UCSD-AML1 (cell line): ENCODE results near the gene RBAK.
A peak's percentile ranks its signal among the peaks of the same experiment; 100 is the strongest.
"Not testable (repeated sequence)": the region's sequence is repeated elsewhere in the genome, so short reads cannot be mapped to it uniquely, and the experiment has no call there.

ENCODE experiments used
- DNase-seq: peaks from one replicate; lab custom pipeline; 2025; ENCODE audit not compliant: unreplicated experiment; lab: John Stamatoyannopoulos, UW

RBAK gene

DNA sequence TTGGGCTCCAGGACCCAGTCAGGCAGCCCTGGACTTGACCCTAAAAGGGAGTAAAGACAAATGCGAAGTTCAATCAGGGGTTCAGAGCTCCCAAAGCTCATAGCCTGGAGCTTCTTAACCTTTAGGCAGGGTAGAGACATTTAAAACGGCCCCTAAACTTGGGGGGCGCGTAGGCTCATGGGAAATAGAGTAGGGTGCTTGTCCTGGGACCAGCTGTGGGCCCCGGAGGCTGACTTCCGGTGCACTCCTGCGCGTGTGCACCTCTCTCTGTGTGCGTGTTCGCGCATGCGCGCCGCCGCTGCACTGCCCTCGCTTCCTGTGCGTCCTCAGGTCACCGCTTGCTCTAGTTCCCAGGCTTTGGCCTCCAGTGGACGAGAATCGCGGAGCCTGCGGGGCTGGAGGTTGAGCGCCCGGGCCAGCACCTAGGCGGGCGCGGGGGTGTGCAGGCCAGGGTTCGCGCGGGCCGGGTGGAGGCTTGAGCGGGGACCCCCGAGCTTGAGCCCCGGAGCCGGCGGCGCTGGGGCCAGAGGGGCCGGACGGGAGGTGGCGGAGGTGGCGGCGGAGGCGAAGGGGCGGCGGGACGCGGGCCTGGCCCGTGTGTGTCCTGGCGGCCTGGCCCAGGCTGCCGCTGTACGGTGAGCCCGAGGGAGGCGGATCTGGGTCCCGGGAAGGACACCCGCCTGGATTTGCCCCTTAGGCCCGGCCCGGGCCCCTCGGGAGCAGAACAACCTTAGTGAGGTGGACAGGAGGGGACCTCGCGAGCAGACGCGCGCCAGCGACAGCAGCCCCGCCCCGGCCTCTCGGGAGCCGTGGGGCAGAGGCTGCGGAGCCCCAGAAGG is at the start of gene RBAK:
Gene RBAK (plus strand): TSS at position 303 of the 839 bp plus-strand sequence. CDS start 2,217 bp downstream, outside the sequence.
- peak; percentile 91 for DNase-seq

- DNase-seq = no peak
Measured at GRCh38 chr7:4996696-4997222, 48.9 kb upstream of the RBAK start.

- DNase-seq = no peak
Measured at GRCh38 chr7:4998244-4998643, 47.4 kb upstream of the RBAK start.

GRCh38 chr7:4998910-4999309 is 46.8 kb upstream of the RBAK start:
- no peak for DNase-seq

DNA sequence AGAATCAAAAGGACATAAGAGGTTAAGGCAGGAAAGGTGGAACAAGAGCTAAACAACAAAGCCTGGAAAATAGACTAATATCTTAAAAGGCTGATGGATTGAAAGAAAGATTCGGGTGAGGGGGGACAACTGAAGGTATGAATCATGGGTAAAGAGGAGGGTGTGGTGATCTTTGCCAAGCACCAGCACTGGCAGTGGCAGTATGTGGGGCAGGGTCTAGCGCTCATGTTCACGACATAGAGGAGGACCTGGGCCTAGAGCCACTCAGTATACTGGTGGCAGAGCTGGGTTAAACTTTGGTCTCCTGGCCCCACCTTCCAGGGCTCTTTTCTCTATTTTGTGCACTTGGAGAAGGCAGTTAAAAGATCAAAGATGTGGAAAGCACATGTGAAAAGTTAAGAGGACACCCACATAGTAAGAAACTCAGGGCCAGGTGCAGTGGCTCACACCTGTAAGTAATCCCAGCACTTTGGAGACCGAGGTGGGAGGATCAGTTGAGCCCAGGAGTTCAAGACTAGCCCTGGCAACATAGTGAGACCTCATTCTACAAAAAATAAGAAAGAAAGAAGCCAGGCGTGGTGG is 46.2 kb upstream of the RBAK start:
- no peak for DNase-seq

DNA sequence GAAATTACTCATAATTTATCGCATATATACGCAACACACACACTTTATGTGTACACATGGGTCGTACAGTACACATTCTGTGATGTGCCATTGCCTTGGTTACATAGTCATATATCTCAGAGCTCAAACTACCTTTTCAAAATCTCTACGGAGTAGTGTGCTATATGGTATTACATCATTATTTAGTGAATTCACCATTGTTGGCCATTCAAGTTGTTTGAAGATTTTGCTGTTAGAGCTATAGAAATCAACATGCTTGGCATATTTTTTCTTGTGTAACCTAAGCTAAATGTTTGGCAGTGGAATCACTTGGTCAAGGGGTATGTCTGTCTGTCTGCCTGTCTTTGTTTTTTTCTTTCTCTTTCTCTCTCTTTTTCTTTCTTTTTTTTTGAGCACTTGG is 44.7 kb upstream of the RBAK start:
- DNase-seq = no peak

DNA sequence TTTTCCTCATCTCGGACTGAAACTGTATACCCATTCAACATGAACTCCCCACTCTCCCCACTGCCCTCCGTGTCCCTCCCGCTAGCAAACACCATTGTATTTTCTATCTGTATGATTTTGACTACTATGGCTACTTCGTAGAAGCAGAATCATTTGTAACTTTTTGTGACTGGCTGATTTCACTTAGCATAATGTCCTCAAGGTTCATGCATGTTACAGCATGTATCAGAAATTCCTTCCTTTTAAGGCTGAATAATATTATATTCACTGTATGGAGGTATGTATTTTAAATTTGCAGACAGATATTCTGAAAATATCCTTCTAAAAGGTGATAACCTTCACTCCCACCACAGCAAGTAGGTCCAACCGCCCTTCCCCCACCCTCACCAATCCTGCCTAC is 43.7 kb upstream of the RBAK start:
- no peak for DNase-seq

GRCh38 chr7:5005066-5005465 is 40.6 kb upstream of the RBAK start:
- no peak for DNase-seq

- no peak for DNase-seq
Measured at GRCh38 chr7:5012985-5013384, 32.7 kb upstream of the RBAK start.

DNA sequence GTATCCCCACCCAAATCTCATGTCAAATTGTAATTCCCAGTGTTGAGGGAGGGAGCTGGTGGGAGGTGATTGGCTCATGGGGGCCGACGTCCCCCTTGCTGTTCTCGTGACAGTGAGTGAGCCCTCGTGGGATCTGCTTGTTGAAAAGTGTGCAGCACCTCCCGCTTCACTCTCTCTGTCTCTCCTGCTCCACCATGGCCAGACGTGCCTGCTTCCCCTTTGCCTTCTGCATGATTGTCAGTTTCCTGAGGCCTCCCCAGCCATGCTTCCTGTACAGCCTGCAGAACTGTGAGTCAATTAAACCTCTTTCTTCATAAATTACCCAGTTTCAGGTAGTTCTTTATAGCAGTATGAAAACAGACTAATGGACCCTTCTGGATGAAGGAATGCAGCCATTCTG is 29.7 kb upstream of the RBAK start:
- peak; percentile 13 for DNase-seq

GRCh38 chr7:5017626-5018025 is 28.0 kb upstream of the RBAK start:
- DNase-seq = not testable (repeated sequence)

DNA sequence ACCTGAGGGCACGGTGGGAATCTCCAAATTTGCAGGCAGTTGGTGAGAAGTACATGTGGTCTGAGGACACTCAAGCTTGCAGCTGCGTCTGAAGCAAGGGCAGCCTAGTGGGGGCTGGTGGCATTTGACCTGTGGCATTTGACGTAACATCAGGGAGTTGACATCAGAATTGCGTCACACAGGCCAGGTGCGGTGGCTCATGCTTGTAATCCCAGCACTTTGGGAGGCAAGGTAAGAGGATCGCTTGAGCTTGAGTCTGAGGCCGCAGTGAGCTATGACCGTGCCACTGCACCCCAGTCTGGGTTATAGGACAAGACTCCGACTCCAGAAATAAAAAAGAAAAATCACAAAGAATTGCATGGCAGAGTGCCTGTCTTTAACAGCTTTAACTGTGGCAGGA is 25.6 kb upstream of the RBAK start:
- no peak for DNase-seq

DNA sequence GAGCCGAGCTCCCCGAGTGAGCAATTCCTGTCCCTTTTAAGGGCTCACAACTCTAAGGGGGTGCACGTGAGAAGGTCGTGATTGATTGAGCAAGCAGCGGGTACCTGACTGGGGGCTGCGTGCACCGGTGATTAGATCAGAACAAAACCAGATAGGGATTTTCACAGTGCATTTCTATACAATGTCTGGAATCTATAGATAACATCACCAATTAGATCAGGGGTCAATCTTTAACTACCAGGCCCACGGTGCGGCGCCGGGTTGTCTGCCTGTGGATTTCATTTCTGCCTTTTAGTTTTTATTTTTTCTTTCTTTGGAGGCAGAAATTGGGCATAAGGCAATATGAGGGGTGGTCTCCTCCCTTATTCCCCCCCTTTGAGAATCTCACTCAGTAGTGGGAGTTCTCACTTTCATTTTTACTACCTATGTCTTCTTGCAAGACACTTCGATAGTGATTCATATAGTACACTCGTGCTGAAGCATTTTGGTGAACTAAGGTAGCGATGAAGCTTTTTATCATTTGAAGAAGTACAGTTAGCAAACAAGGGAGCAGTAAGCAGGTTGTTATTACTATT is 24.6 kb upstream of the RBAK start:
- not testable (repeated sequence) for DNase-seq

- DNase-seq = not testable (repeated sequence)
Measured at GRCh38 chr7:5023626-5024025, 22.0 kb upstream of the RBAK start.

GRCh38 chr7:5027796-5028410 is 17.8 kb upstream of the RBAK start:
- DNase-seq = not testable (repeated sequence)

DNA sequence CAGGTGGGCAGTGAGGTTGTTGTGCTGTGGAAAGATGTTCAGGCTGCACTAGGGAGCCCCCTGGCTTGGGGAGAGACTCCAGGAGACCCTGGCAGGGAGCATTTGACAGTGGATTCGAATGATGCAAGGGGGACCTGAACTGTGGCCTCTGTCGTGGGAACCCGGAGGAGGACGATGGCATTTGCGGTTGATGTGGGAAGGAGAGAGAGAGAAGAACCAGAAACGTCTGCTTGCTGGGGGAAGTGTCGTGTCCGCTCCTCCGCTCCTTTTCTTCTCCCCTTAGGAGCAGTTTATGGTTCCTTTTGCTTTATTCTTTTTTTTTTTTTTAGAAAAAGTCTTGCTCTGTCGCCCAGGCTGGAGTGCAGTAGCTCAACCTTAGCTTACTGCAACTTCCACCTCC is 12.5 kb upstream of the RBAK start:
- not testable (repeated sequence) for DNase-seq

- no peak for DNase-seq
Measured at GRCh38 chr7:5035276-5035675, 10.4 kb upstream of the RBAK start.

- no peak for DNase-seq
Measured at GRCh38 chr7:5036446-5036845, 9.2 kb upstream of the RBAK start.

GRCh38 chr7:5041047-5041446 is 4.6 kb upstream of the RBAK start:
- no peak for DNase-seq

DNA sequence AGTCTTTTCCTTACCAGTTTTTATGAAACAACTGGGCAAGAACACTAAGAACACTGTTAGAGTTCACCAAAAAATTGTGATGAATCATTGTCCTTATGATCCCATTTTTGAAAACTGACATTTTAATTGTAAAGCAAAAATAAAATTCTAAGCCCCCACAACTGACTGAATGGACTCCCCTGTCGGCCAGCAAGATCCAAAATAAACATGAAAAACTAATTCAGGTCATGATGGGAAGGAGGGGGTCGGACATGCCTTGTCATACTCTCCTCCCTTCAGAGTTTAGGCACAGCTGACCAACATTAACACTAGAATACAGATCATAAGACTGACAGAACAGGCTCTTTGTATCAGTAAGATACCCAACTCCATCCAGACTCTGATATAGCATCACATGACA is 2.0 kb upstream of the RBAK start:
- no peak for DNase-seq

GRCh38 chr7:5046397-5046732 is 705 bp downstream of the RBAK start:
- DNase-seq = not testable (repeated sequence)

DNA sequence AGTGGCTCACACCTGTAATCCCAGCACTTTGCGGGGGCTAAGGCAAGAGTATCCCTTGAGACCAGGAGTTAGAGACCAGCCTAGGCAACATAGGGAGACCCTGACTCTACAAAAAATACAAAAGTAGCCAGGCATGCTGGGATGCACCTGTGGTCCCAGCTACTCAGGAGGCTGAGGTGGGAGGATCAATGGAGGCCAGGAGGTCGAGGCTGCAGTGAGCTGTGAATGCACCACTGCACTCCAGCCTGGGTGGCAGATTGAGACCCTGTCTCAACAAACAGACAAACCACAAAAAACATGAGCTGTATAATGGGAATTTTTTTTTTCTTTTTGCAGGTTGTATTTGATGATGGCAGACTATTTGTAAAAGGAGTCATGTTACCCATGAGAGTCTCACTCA is 1.5 kb downstream of the RBAK start:
- DNase-seq = not testable (repeated sequence)
